ENCODE data around the gene ENOX2. TPM values are rescaled to one million over a fixed set of nuclear protein-coding genes. Genes with fewer than 3 reads are reported as not detected.

The ENOX2 gene
- total and polyA plus RNA-seq, 5 experiments from 2014 or later: 13.1 to 17.4 (median 15.1) TPM

- H3K4me1 Mint-ChIP-seq: no peaks in the 10 kb centered on the region
- POLR2A ChIA-PET: no interaction called here
- H3K9me3 Mint-ChIP-seq: no peaks in the 10 kb centered on the region
- H3K27me3 Mint-ChIP-seq: no peaks in the 10 kb centered on the region
- no peak for DNase-seq
- peaks cover 0 to 22% (median 19%) of the 10 kb centered on the region in 3 donors for H3K36me3 Mint-ChIP-seq
- H3K27ac Mint-ChIP-seq: peak overlapping the region in 1 of 10 donors; percentile 20
- no peak overlapping the region for H3K4me3 Mint-ChIP-seq
- ATAC-seq: no peak
Observed at GRCh38 chrX:130696542-130696941, 206.5 kb downstream of the ENOX2 start.

- DNase-seq: no peak
- ATAC-seq: no peak
- H3K27me3 Mint-ChIP-seq: no peaks in the 10 kb centered on the region
- no peak overlapping the region for H3K27ac Mint-ChIP-seq
- H3K9me3 Mint-ChIP-seq: no peaks in the 10 kb centered on the region
- H3K4me3 Mint-ChIP-seq: no peak overlapping the region
- H3K36me3 Mint-ChIP-seq: peaks cover 0 to 24% (median 22%) of the 10 kb centered on the region in 3 donors
- H3K4me1 Mint-ChIP-seq: no peaks in the 10 kb centered on the region
- POLR2A ChIA-PET: no interaction called here
Observed at GRCh38 chrX:130695931-130696330, 207.1 kb downstream of the ENOX2 start.

- H3K4me1 Mint-ChIP-seq: no peaks in the 10 kb centered on the region
- H3K4me3 Mint-ChIP-seq: no peak overlapping the region
- POLR2A ChIA-PET: no interaction called here
- H3K27ac Mint-ChIP-seq: no peak overlapping the region
- no peak for ATAC-seq
- H3K36me3 Mint-ChIP-seq: peaks cover 0 to 24% (median 20%) of the 10 kb centered on the region in 3 donors
- no peak for DNase-seq
- H3K27me3 Mint-ChIP-seq: no peaks in the 10 kb centered on the region
- H3K9me3 Mint-ChIP-seq: no peaks in the 10 kb centered on the region
Observed at GRCh38 chrX:130694983-130695382, 208.0 kb downstream of the ENOX2 start.

- ATAC-seq (no peak), DNase-seq (no peak)
- Mint-ChIP-seq H3K36me3 (peaks cover 0 to 37% (median 22%) of the 10 kb centered on the region in 3 donors), H3K4me3 (no peak overlapping the region), H3K9me3 (no peaks in the 10 kb centered on the region), H3K27me3 (no peaks in the 10 kb centered on the region), H3K4me1 (no peaks in the 10 kb centered on the region), H3K27ac (no peak overlapping the region)
- POLR2A ChIA-PET: no interaction called here
Observed at GRCh38 chrX:130691576-130691975, 211.4 kb downstream of the ENOX2 start.

- Mint-ChIP-seq H3K9me3 (no peaks in the 10 kb centered on the region), H3K36me3 (peaks cover 5 to 53% (median 33%) of the 10 kb centered on the region in 3 donors), H3K4me3 (no peak overlapping the region), H3K27ac (no peak overlapping the region), H3K4me1 (no peaks in the 10 kb centered on the region), H3K27me3 (no peaks in the 10 kb centered on the region)
- POLR2A ChIA-PET: no interaction called here
- no peak for ATAC-seq
- no peak for DNase-seq
Observed at GRCh38 chrX:130688360-130688759, 214.6 kb downstream of the ENOX2 start.

GRCh38 chrX:130682990-130683389 is 220.0 kb downstream of the ENOX2 start:
- no peaks in the 10 kb centered on the region for H3K27me3 Mint-ChIP-seq
- peaks cover 0 to 2% (median 0%) of the 10 kb centered on the region in 9 donors for H3K9me3 Mint-ChIP-seq
- DNase-seq (no peak), ATAC-seq (no peak)
- H3K4me3 Mint-ChIP-seq: no peak overlapping the region
- no peak overlapping the region for H3K27ac Mint-ChIP-seq
- H3K4me1 Mint-ChIP-seq: no peaks in the 10 kb centered on the region
- H3K36me3 Mint-ChIP-seq: peaks cover 15 to 51% (median 42%) of the 10 kb centered on the region in 3 donors
- POLR2A ChIA-PET: no interaction called here

GRCh38 chrX:130680164-130681035 is 222.6 kb downstream of the ENOX2 start:
- Mint-ChIP-seq H3K4me3 (no peak overlapping the region), H3K9me3 (peaks cover 0 to 8% (median 0%) of the 10 kb centered on the region in 9 donors), H3K36me3 (peaks cover 10 to 47% (median 42%) of the 10 kb centered on the region in 3 donors), H3K27me3 (no peaks in the 10 kb centered on the region), H3K27ac (no peak overlapping the region), H3K4me1 (no peaks in the 10 kb centered on the region)
- ATAC-seq: no peak
- POLR2A ChIA-PET: no interaction called here
- DNase-seq: no peak

- DNase-seq: no peak
- H3K9me3 Mint-ChIP-seq: peaks cover 0 to 23% (median 8%) of the 10 kb centered on the region in 9 donors
- H3K27ac Mint-ChIP-seq: no peak overlapping the region
- H3K36me3 Mint-ChIP-seq: peaks cover 27 to 67% (median 63%) of the 10 kb centered on the region in 3 donors
- no peak for ATAC-seq
- POLR2A ChIA-PET: no interaction called here
- H3K4me1 Mint-ChIP-seq: no peaks in the 10 kb centered on the region
- no peak overlapping the region for H3K4me3 Mint-ChIP-seq
- H3K27me3 Mint-ChIP-seq: no peaks in the 10 kb centered on the region
Observed at GRCh38 chrX:130676861-130677260, 226.1 kb downstream of the ENOX2 start.

- no peak for ATAC-seq
- DNase-seq: no peak
- no peaks in the 10 kb centered on the region for H3K27me3 Mint-ChIP-seq
- no peak overlapping the region for H3K4me3 Mint-ChIP-seq
- H3K27ac Mint-ChIP-seq: no peak overlapping the region
- H3K4me1 Mint-ChIP-seq: no peaks in the 10 kb centered on the region
- POLR2A ChIA-PET: no interaction called here
- peaks cover 0 to 23% (median 8%) of the 10 kb centered on the region in 9 donors for H3K9me3 Mint-ChIP-seq
- peaks cover 18 to 68% (median 60%) of the 10 kb centered on the region in 3 donors for H3K36me3 Mint-ChIP-seq
Observed at GRCh38 chrX:130672214-130672613, 230.8 kb downstream of the ENOX2 start.

GRCh38 chrX:130669233-130669632 is 233.8 kb downstream of the ENOX2 start:
- Mint-ChIP-seq H3K9me3 (peaks cover 0 to 16% (median 4%) of the 10 kb centered on the region in 9 donors), H3K4me3 (no peak overlapping the region), H3K4me1 (no peaks in the 10 kb centered on the region), H3K27ac (no peak overlapping the region), H3K36me3 (peaks cover 17 to 73% (median 61%) of the 10 kb centered on the region in 3 donors), H3K27me3 (no peaks in the 10 kb centered on the region)
- no peak for DNase-seq
- POLR2A ChIA-PET: no interaction called here
- ATAC-seq: no peak

GRCh38 chrX:130665263-130665662 is 237.7 kb downstream of the ENOX2 start:
- H3K4me3 Mint-ChIP-seq: no peak overlapping the region
- no peak for ATAC-seq
- POLR2A ChIA-PET: no interaction called here
- no peak overlapping the region for H3K27ac Mint-ChIP-seq
- H3K4me1 Mint-ChIP-seq: no peaks in the 10 kb centered on the region
- no peak for DNase-seq
- no peaks in the 10 kb centered on the region for H3K27me3 Mint-ChIP-seq
- no peaks in the 10 kb centered on the region for H3K9me3 Mint-ChIP-seq
- peaks cover 4 to 75% (median 68%) of the 10 kb centered on the region in 3 donors for H3K36me3 Mint-ChIP-seq

- Mint-ChIP-seq H3K4me1 (no peaks in the 10 kb centered on the region), H3K4me3 (no peak overlapping the region), H3K36me3 (peaks cover 9 to 52% (median 49%) of the 10 kb centered on the region in 3 donors), H3K27me3 (no peaks in the 10 kb centered on the region), H3K9me3 (peaks cover 0 to 4% (median 0%) of the 10 kb centered on the region in 9 donors), H3K27ac (no peak overlapping the region)
- ATAC-seq (no peak), DNase-seq (no peak)
- POLR2A ChIA-PET: no interaction called here
Observed at GRCh38 chrX:130658310-130658709, 244.7 kb downstream of the ENOX2 start.

- Mint-ChIP-seq H3K36me3 (peaks cover 4 to 33% (median 25%) of the 10 kb centered on the region in 3 donors), H3K4me1 (no peaks in the 10 kb centered on the region), H3K27ac (peak overlapping the region in 1 of 10 donors; percentile 32), H3K27me3 (no peaks in the 10 kb centered on the region), H3K4me3 (no peak overlapping the region), H3K9me3 (peaks cover 0 to 4% (median 0%) of the 10 kb centered on the region in 9 donors)
- DNase-seq (no peak), ATAC-seq (no peak)
- POLR2A ChIA-PET: no interaction called here
Observed at GRCh38 chrX:130654409-130654950, 248.5 kb downstream of the ENOX2 start.

Data from naive thymus-derived CD8-positive, alpha-beta T cell (primary cell).